HL-60 (cell line): ENCODE data around the gene NDEL1.
A peak's percentile ranks its signal among the peaks of the same experiment; 100 is the strongest.

Source experiments
- DNase-seq, 2 experiments: peaks; one replicate each; pipeline ENCODE4 v3.0.0-alpha.2; 2010 to 2020; ENCODE audit warnings: low read depth in 1 of 2, low spot score in 1 of 2
- H3K27ac ChIP-seq: fragments of 250-450 bp; sonication (Bioruptor Pico); replicated peaks from 2 replicates; pipeline ENCODE4 v1.5.1; 2020; ENCODE audit warnings: mild to moderate bottlenecking, moderate library complexity
- H3K27me3 ChIP-seq: fragments of 250-450 bp; sonication (Bioruptor Pico); 2 replicates; pipeline ENCODE4 v1.5.1; 2021; ENCODE audit warnings: mild to moderate bottlenecking, moderate library complexity; ENCODE audit not compliant: insufficient read depth, poor library complexity, severe bottlenecking
- H3K4me3 ChIP-seq: replicated peaks from 2 replicates; pipeline ENCODE4 v1.5.1; 2011; ENCODE audit warnings: mild to moderate bottlenecking, control low read depth, low read length; ENCODE audit not compliant: insufficient read depth
- GABPA ChIP-seq: IDR thresholded peaks from 2 replicates; pipeline ENCODE4 v1.6.1; 2012; ENCODE audit warnings: low read depth
- POLR2AphosphoS5 ChIP-seq: IDR thresholded peaks from 2 replicates; pipeline ENCODE4 v1.6.1; 2012; ENCODE audit warnings: low read depth
- SPI1 ChIP-seq: IDR thresholded peaks from 2 replicates; pipeline ENCODE4 v1.6.1; 2012; ENCODE audit warnings: low read depth, mild to moderate bottlenecking, borderline replicate concordance
- TF ChIP-seq, protein P1 (sequence below): IDR thresholded peaks from one replicate; pipeline ENCODE4 v1.5.1; 2011; ENCODE audit warnings: low read length, control low read depth, inconsistent platforms; ENCODE audit not compliant: insufficient read depth
- TF ChIP-seq, protein P2 (sequence below): IDR thresholded peaks from 2 replicates; pipeline ENCODE4 v1.6.1; 2012; ENCODE audit warnings: low read depth; ENCODE audit not compliant: insufficient replicate concordance

The NDEL1 gene

GRCh38 chr17:8406174-8406573, 29.5 kb upstream of the NDEL1 start:
- H3K27me3 ChIP-seq, result no peaks in the 10 kb centered on the region
- H3K27ac ChIP-seq, result no peak overlapping the region
- no peak overlapping the region for H3K4me3 ChIP-seq
- TF ChIP-seq GABPA (no peak), SPI1 (no peak), POLR2AphosphoS5 (no peak)
- TF ChIP-seq, protein P1, sequence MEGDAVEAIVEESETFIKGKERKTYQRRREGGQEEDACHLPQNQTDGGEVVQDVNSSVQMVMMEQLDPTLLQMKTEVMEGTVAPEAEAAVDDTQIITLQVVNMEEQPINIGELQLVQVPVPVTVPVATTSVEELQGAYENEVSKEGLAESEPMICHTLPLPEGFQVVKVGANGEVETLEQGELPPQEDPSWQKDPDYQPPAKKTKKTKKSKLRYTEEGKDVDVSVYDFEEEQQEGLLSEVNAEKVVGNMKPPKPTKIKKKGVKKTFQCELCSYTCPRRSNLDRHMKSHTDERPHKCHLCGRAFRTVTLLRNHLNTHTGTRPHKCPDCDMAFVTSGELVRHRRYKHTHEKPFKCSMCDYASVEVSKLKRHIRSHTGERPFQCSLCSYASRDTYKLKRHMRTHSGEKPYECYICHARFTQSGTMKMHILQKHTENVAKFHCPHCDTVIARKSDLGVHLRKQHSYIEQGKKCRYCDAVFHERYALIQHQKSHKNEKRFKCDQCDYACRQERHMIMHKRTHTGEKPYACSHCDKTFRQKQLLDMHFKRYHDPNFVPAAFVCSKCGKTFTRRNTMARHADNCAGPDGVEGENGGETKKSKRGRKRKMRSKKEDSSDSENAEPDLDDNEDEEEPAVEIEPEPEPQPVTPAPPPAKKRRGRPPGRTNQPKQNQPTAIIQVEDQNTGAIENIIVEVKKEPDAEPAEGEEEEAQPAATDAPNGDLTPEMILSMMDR, result no peak
- TF ChIP-seq, protein P2, sequence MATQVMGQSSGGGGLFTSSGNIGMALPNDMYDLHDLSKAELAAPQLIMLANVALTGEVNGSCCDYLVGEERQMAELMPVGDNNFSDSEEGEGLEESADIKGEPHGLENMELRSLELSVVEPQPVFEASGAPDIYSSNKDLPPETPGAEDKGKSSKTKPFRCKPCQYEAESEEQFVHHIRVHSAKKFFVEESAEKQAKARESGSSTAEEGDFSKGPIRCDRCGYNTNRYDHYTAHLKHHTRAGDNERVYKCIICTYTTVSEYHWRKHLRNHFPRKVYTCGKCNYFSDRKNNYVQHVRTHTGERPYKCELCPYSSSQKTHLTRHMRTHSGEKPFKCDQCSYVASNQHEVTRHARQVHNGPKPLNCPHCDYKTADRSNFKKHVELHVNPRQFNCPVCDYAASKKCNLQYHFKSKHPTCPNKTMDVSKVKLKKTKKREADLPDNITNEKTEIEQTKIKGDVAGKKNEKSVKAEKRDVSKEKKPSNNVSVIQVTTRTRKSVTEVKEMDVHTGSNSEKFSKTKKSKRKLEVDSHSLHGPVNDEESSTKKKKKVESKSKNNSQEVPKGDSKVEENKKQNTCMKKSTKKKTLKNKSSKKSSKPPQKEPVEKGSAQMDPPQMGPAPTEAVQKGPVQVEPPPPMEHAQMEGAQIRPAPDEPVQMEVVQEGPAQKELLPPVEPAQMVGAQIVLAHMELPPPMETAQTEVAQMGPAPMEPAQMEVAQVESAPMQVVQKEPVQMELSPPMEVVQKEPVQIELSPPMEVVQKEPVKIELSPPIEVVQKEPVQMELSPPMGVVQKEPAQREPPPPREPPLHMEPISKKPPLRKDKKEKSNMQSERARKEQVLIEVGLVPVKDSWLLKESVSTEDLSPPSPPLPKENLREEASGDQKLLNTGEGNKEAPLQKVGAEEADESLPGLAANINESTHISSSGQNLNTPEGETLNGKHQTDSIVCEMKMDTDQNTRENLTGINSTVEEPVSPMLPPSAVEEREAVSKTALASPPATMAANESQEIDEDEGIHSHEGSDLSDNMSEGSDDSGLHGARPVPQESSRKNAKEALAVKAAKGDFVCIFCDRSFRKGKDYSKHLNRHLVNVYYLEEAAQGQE, result no peak
- DNase-seq, result no peak

GRCh38 chr17:8408371-8408770, 27.3 kb upstream of the NDEL1 start:
- no peak for TF ChIP-seq SPI1
- TF ChIP-seq, protein P1, result no peak
- TF ChIP-seq GABPA, result no peak
- TF ChIP-seq, protein P2, result no peak
- TF ChIP-seq POLR2AphosphoS5, result no peak
- H3K27ac ChIP-seq, result no peak overlapping the region
- no peak for DNase-seq
- no peaks in the 10 kb centered on the region for H3K27me3 ChIP-seq
- no peak overlapping the region for H3K4me3 ChIP-seq

DNA sequence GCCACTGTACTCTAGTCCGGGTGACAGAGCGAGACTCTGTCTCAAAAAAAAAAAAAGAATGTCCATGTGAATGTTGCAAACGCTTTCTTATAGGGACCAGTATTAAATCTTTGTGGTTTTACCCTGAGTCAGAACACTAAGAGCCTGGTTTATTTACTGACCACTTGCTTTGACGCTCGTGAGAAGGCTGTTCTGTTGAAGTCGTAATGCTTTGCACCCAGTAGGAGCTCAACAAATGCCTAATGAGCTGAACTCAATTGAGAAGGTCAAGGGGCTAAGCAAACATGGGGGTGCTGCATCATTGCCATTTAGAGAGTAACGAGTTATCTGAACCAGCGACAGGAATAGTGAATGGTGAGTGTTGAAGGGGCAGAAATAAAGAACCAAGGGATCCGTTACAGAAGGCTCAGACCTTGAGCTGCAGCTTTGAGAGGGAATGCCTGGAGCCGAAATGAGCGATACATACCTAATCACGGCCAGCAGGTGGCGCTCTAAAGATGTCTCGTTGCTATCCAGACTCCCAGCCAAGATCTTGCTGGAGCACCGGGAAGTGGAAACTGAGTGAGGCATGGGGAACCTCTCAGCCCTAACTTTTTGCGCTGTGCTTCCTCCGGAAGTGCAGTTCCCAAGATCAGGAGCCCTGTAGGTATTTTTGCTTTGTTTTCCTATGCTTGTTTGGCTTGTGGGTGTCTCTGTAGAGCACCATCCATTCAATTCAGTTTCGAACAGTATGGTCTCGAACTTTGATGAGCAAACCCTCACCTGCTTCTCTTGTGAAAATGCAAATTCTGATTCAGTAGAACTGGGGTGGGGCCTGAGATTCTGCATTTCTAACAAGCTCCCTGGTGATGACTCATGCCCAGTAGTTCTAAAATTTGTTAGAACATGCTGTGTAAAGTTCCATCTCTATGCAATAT, 25.5 kb upstream of the NDEL1 start:
- DNase-seq, result peak; percentile 66 to 72
- Histone ChIP-seq H3K27me3 (no peaks in the 10 kb centered on the region), H3K4me3 (no peak overlapping the region), H3K27ac (no peak overlapping the region)
- TF ChIP-seq, protein P1, result peak; percentile 31
- TF ChIP-seq, protein P2, result no peak
- no peak for TF ChIP-seq GABPA
- no peak for TF ChIP-seq POLR2AphosphoS5
- no peak for TF ChIP-seq SPI1
